ENCODE data around the gene CAP1. TPM values are rescaled to one million over a fixed set of nuclear protein-coding genes. Genes with fewer than 3 reads are reported as not detected.

The CAP1 gene
- total and polyA plus RNA-seq, 2 of the 13 experiments (the other 11 are each of a cell fraction or from before 2014, with no cell fraction given): 174 to 195 TPM

DNA sequence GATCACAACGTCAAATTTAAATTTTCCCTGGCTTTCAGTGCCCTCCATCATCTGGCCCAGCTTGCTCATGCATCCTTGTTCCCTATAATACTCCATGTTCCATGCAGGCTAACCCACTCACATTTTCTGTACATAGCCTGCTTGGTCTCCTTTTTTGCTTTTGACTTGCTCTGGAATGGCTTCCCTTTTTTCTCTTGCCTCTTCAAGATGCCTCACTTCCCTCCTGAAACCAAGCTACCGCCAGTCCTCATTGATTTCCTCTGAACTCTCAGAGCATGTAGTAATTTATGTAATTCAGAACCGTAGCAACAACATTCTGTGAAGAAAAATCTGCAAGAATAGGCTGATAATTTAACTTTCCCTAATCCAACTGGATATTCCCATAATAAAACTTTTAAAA, 10.3 kb downstream of the CAP1 start:
- no peak overlapping the region for H3K9ac ChIP-seq (ENCODE audit: insufficient read depth, low read depth, low read length)
- DNase-seq (ENCODE audit: low spot score): no peak
- no peak overlapping the region for H3K4me3 ChIP-seq (replicated peaks in 1 of 3; ENCODE audit: insufficient read depth in 1 of 3, low read depth in 2 of 3, low read length in 3 of 3)
- TF ChIP-seq GABPB1 (CRISPR knock-in tag; IDR thresholded peaks at IDR 0.05) (no peak), U2AF2 (IDR thresholded peaks at IDR 0.05; ENCODE audit: low read depth, low read length) (no peak), MAFG (CRISPR knock-in tag; IDR thresholded peaks at IDR 0.05) (no peak), ZNF598 (CRISPR knock-in tag; IDR thresholded peaks at IDR 0.05; ENCODE audit: borderline replicate concordance) (no peak), ZNF556 (CRISPR knock-in tag; IDR thresholded peaks at IDR 0.05; ENCODE audit: borderline replicate concordance) (no peak), ZNF550 (CRISPR knock-in tag; IDR thresholded peaks at IDR 0.05; ENCODE audit: borderline replicate concordance) (no peak), ZNF160 (CRISPR knock-in tag; IDR thresholded peaks at IDR 0.05) (no peak), ISX (CRISPR knock-in tag; conservative IDR thresholded peaks at IDR 0.05) (no peak), NFRKB (IDR thresholded peaks at IDR 0.05) (no peak), NAIF1 (CRISPR knock-in tag; IDR thresholded peaks at IDR 0.05; ENCODE audit: borderline replicate concordance) (no peak), ZNF766 (CRISPR knock-in tag; IDR thresholded peaks at IDR 0.05; ENCODE audit: borderline replicate concordance) (no peak), SALL2 (CRISPR knock-in tag; IDR thresholded peaks at IDR 0.05) (no peak), EEA1 (CRISPR knock-in tag; IDR thresholded peaks at IDR 0.05; ENCODE audit: borderline replicate concordance) (no peak), FOXK2 (IDR thresholded peaks at IDR 0.05) (no peak), TOE1 (CRISPR knock-in tag; IDR thresholded peaks at IDR 0.05) (no peak), FOXC1 (CRISPR knock-in tag; IDR thresholded peaks at IDR 0.05; ENCODE audit: borderline replicate concordance) (no peak)
- TF ChIP-seq, protein P1, sequence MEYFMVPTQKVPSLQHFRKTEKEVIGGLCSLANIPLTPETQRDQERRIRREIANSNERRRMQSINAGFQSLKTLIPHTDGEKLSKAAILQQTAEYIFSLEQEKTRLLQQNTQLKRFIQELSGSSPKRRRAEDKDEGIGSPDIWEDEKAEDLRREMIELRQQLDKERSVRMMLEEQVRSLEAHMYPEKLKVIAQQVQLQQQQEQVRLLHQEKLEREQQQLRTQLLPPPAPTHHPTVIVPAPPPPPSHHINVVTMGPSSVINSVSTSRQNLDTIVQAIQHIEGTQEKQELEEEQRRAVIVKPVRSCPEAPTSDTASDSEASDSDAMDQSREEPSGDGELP (IDR thresholded peaks at IDR 0.05; ENCODE audit: borderline replicate concordance, low read depth): no peak
- TF ChIP-seq, protein P2, sequence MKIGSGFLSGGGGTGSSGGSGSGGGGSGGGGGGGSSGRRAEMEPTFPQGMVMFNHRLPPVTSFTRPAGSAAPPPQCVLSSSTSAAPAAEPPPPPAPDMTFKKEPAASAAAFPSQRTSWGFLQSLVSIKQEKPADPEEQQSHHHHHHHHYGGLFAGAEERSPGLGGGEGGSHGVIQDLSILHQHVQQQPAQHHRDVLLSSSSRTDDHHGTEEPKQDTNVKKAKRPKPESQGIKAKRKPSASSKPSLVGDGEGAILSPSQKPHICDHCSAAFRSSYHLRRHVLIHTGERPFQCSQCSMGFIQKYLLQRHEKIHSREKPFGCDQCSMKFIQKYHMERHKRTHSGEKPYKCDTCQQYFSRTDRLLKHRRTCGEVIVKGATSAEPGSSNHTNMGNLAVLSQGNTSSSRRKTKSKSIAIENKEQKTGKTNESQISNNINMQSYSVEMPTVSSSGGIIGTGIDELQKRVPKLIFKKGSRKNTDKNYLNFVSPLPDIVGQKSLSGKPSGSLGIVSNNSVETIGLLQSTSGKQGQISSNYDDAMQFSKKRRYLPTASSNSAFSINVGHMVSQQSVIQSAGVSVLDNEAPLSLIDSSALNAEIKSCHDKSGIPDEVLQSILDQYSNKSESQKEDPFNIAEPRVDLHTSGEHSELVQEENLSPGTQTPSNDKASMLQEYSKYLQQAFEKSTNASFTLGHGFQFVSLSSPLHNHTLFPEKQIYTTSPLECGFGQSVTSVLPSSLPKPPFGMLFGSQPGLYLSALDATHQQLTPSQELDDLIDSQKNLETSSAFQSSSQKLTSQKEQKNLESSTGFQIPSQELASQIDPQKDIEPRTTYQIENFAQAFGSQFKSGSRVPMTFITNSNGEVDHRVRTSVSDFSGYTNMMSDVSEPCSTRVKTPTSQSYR (CRISPR knock-in tag; IDR thresholded peaks at IDR 0.05; ENCODE audit: borderline replicate concordance): no peak
- TF ChIP-seq, protein P3, sequence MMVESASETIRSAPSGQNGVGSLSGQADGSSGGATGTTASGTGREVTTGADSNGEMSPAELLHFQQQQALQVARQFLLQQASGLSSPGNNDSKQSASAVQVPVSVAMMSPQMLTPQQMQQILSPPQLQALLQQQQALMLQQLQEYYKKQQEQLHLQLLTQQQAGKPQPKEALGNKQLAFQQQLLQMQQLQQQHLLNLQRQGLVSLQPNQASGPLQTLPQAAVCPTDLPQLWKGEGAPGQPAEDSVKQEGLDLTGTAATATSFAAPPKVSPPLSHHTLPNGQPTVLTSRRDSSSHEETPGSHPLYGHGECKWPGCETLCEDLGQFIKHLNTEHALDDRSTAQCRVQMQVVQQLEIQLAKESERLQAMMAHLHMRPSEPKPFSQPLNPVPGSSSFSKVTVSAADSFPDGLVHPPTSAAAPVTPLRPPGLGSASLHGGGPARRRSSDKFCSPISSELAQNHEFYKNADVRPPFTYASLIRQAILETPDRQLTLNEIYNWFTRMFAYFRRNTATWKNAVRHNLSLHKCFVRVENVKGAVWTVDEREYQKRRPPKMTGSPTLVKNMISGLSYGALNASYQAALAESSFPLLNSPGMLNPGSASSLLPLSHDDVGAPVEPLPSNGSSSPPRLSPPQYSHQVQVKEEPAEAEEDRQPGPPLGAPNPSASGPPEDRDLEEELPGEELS (CRISPR knock-in tag; IDR thresholded peaks at IDR 0.05): no peak
- TF ChIP-seq, protein P4, sequence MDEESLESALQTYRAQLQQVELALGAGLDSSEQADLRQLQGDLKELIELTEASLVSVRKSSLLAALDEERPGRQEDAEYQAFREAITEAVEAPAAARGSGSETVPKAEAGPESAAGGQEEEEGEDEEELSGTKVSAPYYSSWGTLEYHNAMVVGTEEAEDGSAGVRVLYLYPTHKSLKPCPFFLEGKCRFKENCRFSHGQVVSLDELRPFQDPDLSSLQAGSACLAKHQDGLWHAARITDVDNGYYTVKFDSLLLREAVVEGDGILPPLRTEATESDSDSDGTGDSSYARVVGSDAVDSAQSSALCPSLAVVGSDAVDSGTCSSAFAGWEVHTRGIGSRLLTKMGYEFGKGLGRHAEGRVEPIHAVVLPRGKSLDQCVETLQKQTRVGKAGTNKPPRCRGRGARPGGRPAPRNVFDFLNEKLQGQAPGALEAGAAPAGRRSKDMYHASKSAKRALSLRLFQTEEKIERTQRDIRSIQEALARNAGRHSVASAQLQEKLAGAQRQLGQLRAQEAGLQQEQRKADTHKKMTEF (CRISPR knock-in tag; IDR thresholded peaks at IDR 0.05): no peak
- whole genome bisulfite sequencing (ENCODE audit: low lambda C conversion rate): 94% methylated on average over 3 of the region's 3 CpGs
- ChIA-PET CTCF (ENCODE audit: low intra/inter-chr PET ratio, low total read pairs) (no interaction called here), POLR2A (interaction anchor here (1.5 kb wide), 1 partner anchor 10 kb away, joined by 6 read pairs; the partner anchor contains the start of gene CAP1)
- ATAC-seq: no peak
- no peak overlapping the region for H2AFZ ChIP-seq (ENCODE audit: low read length)
- BruUV-seq (replicated peaks): no TSS peak
- no peaks in the 10 kb centered on the region for H3K27me3 ChIP-seq (ENCODE audit: control insufficient read depth in 1 of 2, insufficient read depth in 2 of 2, low read length in 2 of 2)
- in situ Hi-C loops (cut with HindIII; ENCODE audit: extremely low pct_ligation_motif_present, low pct_unique_long_range_greater_than_20kb) (no loop called here), intact Hi-C loops (cut with micrococcal nuclease; ENCODE audit: unreplicated experiment) (no loop called here)
- no peaks in the 10 kb centered on the region for H3K9me3 ChIP-seq (ENCODE audit: low read length)
- H3K79me2 ChIP-seq (ENCODE audit: insufficient read depth, low read length): peaks cover 81% of the 10 kb centered on the region
- H3K36me3 ChIP-seq (replicated peaks in 1 of 2; ENCODE audit: control insufficient read depth in 1 of 2, insufficient read depth in 2 of 2, low read length in 2 of 2): peaks cover 8 to 28% of the 10 kb centered on the region in 2 experiments; a peak in 4 of 5 replicates
- peaks cover 18% of the 10 kb centered on the region for H4K20me1 ChIP-seq (ENCODE audit: insufficient read depth, low read length)
- no peak overlapping the region for H3K4me2 ChIP-seq (ENCODE audit: low read depth, low read length)
- H3K27ac ChIP-seq (ENCODE audit: extremely low read length, insufficient read depth, low read length): no peak overlapping the region
- H3K4me1 ChIP-seq (ENCODE audit: insufficient read depth, low read length): peaks cover 37% of the 10 kb centered on the region
- no peak for FAIRE-seq
